Keratinocyte (primary cell): Measurements from ENCODE around the gene FUZ. TPM values are rescaled to one million over a fixed set of nuclear protein-coding genes. Genes with fewer than 3 reads are reported as not detected.
A peak's percentile ranks its signal among the peaks of the same experiment; 100 is the strongest.

Source experiments
- DNase-seq: peaks from one replicate; pipeline ENCODE4 v3.0.0-alpha.2; 2011; ENCODE audit warnings: low read depth, missing footprints, low spot score
- FAIRE-seq: peaks from 2 replicates; lab custom pipeline; 2011; peaks lifted over from hg19 to GRCh38; lab: Jason Lieb, UNC
- H2AFZ ChIP-seq: 2 replicates; pipeline ENCODE4 v1.6.0; 2012; ENCODE audit warnings: low read length, control low read depth, inconsistent platforms; ENCODE audit not compliant: control insufficient read depth
- H3K27ac ChIP-seq: 2 replicates; pipeline ENCODE4 v1.5.1; 2011; ENCODE audit warnings: low read length; ENCODE audit not compliant: control insufficient read depth, insufficient read depth
- H3K27me3 ChIP-seq: 3 replicates; pipeline ENCODE4 v1.6.0; 2011; ENCODE audit warnings: low read length; ENCODE audit not compliant: control insufficient read depth, insufficient read depth; ENCODE audit errors: extremely low read depth
- H3K36me3 ChIP-seq, 2 experiments: 2 replicates in 1 of 2; 3 replicates in 1 of 2; pipeline ENCODE4 v1.5.1; 2011; ENCODE audit warnings: low read length in 2 of 2, mild to moderate bottlenecking in 1 of 2; ENCODE audit not compliant: control insufficient read depth in 2 of 2, insufficient read depth in 2 of 2; ENCODE audit errors: extremely low read depth in 1 of 2
- H3K4me1 ChIP-seq: 3 replicates; pipeline ENCODE4 v1.5.1; 2011; ENCODE audit warnings: low read length; ENCODE audit not compliant: control insufficient read depth, insufficient read depth; ENCODE audit errors: extremely low read depth
- H3K4me2 ChIP-seq: 3 replicates; pipeline ENCODE4 v1.6.0; 2011; ENCODE audit warnings: low read depth, low read length; ENCODE audit not compliant: control insufficient read depth, insufficient read depth; ENCODE audit errors: extremely low read depth
- H3K4me3 ChIP-seq, 3 experiments: fragments of 200-600 bp in 1 of 3; sonication (generic) in 1 of 3; 2 replicates in 2 of 3; 3 replicates in 1 of 3; pipeline ENCODE4 v1.5.1; 2011 to 2016; ENCODE audit warnings: low read length in 3 of 3, mild to moderate bottlenecking in 3 of 3, control low read depth in 2 of 3, inconsistent platforms in 1 of 3, low read depth in 1 of 3, mixed read lengths in 1 of 3, mixed run types in 1 of 3, moderate library complexity in 1 of 3; ENCODE audit not compliant: control insufficient read depth in 2 of 3, insufficient read depth in 2 of 3; ENCODE audit errors: extremely low read depth in 1 of 3
- H3K79me2 ChIP-seq: 2 replicates; pipeline ENCODE4 v1.6.0; 2012; ENCODE audit warnings: low read length; ENCODE audit not compliant: control insufficient read depth, insufficient read depth
- H3K9ac ChIP-seq: 3 replicates; pipeline ENCODE4 v1.6.0; 2011; ENCODE audit warnings: low read length; ENCODE audit not compliant: control insufficient read depth, insufficient read depth; ENCODE audit errors: extremely low read depth
- H3K9me1 ChIP-seq: 3 replicates; pipeline ENCODE4 v1.6.0; 2011; ENCODE audit warnings: low read length; ENCODE audit not compliant: control insufficient read depth, insufficient read depth; ENCODE audit errors: extremely low read depth
- H3K9me3 ChIP-seq: 2 replicates; pipeline ENCODE4 v1.5.1; 2012; ENCODE audit warnings: low read depth, low read length; ENCODE audit not compliant: control insufficient read depth
- H4K20me1 ChIP-seq: 3 replicates; pipeline ENCODE4 v1.6.0; 2011; ENCODE audit warnings: low read length; ENCODE audit not compliant: control insufficient read depth, insufficient read depth; ENCODE audit errors: extremely low read depth
- EZH2 ChIP-seq: IDR thresholded peaks from one replicate; pipeline ENCODE4 v1.6.1; 2012; ENCODE audit warnings: inconsistent platforms, mild to moderate bottlenecking, low read length, moderate library complexity
- dilution Hi-C: fragments of 300-500 bp; cut with MboI; formaldehyde crosslinking; loops from one replicate; pipeline ENCODE4 v1.7.0; 2020; ENCODE audit warnings: low sequenced_read_pairs; ENCODE audit not compliant: extremely low pct_ligation_motif_present
- polyA plus RNA-seq, 5 experiments: library from polyadenylated mRNA; depleted of rRNA in 3 of 5; stranded (reverse) in 3 of 5; stranded (forward) in 1 of 5; unstranded in 1 of 5; fragments of >200 nt; gene quantifications; 1 replicate in 1 of 5; 2 replicates in 3 of 5; 3 replicates in 1 of 5; pipeline versions ENCODE4 v1.2.1 to v1.2.3, GENCODE V29; 2011 to 2012; ENCODE audit warnings: missing spikeins in 2 of 5, low read depth in 1 of 5, low replicate concordance in 1 of 5
- TF ChIP-seq, protein P1 (sequence below), 3 experiments: IDR thresholded peaks in 1 of 3; conservative IDR thresholded peaks in 1 of 3; optimal IDR thresholded peaks in 1 of 3; 2 replicates in 2 of 3; 3 replicates in 1 of 3; pipeline versions ENCODE3 to v1.5.1; 2011; ENCODE audit warnings: low read length in 3 of 3, mild to moderate bottlenecking in 3 of 3, moderate library complexity in 2 of 3, control low read depth in 1 of 3, inconsistent platforms in 1 of 3; ENCODE audit not compliant: insufficient read depth in 2 of 3; ENCODE audit errors: extremely low read depth in 1 of 3

FUZ gene
- polyA plus RNA-seq, 1 donor (not counting 4 experiments of a cell fraction or from before 2014, with no cell fraction given): 3.7 TPM

DNA sequence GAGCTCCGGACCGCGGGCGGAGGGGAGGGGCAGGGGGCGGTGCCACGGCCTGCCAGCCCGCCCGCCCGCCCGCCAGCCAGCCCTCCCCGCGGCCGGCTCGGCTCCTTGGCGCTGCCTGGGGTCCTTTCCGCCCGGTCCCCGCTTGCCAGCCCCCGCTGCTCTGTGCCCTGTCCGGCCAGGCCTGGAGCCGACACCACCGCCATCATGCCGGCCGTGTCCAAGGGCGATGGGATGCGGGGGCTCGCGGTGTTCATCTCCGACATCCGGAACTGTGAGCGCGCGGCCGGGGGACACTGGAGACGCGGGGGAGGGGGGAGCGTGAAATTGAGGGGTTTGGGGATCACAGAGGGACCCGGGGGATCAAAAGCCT is 46.2 kb downstream of the FUZ start, which contains the start of gene AP2A1:
Gene AP2A1, plus strand, starts transcription at position 72 of the 370 bp plus-strand sequence. Its CDS starts 133 bp downstream, at position 205.
- H4K20me1 ChIP-seq: peaks cover 4% of the 10 kb centered on the region
- H2AFZ ChIP-seq: peak within 1 kb of the TSS; percentile 96
- H3K27ac ChIP-seq: peak within 1 kb of the TSS; percentile 100
- dilution Hi-C loops: no loop called here
- peaks cover 26% of the 10 kb centered on the region for H3K4me1 ChIP-seq
- no peaks in the 10 kb centered on the region for H3K27me3 ChIP-seq
- peak within 1 kb of the TSS; percentile 100 for H3K4me2 ChIP-seq
- FAIRE-seq (no peak), DNase-seq (no peak)
- no peak for TF ChIP-seq EZH2
- TF ChIP-seq, protein P1, sequence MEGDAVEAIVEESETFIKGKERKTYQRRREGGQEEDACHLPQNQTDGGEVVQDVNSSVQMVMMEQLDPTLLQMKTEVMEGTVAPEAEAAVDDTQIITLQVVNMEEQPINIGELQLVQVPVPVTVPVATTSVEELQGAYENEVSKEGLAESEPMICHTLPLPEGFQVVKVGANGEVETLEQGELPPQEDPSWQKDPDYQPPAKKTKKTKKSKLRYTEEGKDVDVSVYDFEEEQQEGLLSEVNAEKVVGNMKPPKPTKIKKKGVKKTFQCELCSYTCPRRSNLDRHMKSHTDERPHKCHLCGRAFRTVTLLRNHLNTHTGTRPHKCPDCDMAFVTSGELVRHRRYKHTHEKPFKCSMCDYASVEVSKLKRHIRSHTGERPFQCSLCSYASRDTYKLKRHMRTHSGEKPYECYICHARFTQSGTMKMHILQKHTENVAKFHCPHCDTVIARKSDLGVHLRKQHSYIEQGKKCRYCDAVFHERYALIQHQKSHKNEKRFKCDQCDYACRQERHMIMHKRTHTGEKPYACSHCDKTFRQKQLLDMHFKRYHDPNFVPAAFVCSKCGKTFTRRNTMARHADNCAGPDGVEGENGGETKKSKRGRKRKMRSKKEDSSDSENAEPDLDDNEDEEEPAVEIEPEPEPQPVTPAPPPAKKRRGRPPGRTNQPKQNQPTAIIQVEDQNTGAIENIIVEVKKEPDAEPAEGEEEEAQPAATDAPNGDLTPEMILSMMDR (optimal IDR thresholded peaks at IDR 0.05 in 1 of 3, IDR thresholded peaks at IDR 0.05 in 1 of 3, conservative IDR thresholded peaks at IDR 0.05 in 1 of 3; ENCODE audit: extremely low read depth in 1 of 3, insufficient read depth in 2 of 3, low read length in 3 of 3): no peak
- peaks cover 2% of the 10 kb centered on the region for H3K9me1 ChIP-seq
- peak within 1 kb of the TSS; percentile 93 for H3K9ac ChIP-seq
- H3K36me3 ChIP-seq: peaks cover 3 to 6% of the 10 kb centered on the region in 2 experiments
- peak within 1 kb of the TSS; percentile 88 to 96 (median 95) for H3K4me3 ChIP-seq
- H3K79me2 ChIP-seq: peaks cover 40% of the 10 kb centered on the region
- H3K9me3 ChIP-seq: no peaks in the 10 kb centered on the region

DNA sequence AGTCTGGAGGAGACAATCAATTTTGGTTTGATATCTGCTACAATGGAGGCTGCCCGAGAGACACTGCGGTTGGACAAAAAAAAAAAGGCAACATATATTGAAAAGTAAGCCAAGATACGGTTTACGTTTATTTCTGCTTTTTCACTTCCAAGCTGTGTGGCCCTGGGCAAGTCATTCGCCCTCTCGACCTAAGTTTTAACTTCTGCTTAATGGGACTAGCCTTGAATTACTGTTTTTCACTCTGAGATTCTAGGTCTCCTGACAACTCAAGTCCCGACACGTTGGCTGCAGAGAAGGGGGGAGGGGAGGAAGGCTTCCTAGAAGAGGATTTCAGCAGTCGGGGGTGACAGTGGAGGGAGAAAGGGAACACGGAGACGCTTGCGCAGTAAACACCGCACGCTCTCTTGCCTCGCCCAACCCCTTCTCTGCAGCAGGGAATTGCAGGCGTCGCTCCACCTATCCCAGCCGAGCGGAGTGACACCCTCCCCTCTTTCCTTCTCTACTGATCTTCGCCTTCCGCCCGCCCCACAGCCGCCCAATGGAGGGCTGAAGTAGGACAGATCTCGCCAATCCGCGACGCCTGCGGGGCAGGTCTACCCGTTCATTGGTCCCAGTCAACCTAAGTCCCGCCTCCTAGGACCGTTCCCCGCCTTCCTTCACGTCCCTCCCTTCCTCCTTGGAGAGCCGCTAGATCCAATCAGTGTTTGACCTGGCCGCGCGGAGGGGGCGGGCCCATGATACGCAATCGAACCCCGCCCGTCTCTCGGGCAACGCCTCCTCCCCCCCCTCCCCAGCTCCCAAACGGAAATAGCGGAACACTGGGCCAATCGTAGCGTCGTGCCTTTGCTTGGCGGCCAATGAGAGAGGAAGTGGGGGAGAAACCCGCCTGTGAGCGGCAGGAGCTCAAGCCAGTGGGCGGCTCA is 46.8 kb downstream of the FUZ start:
- Histone ChIP-seq H3K9ac (peak overlapping the region; percentile 92), H3K27me3 (no peaks in the 10 kb centered on the region), H3K4me1 (peaks cover 32% of the 10 kb centered on the region), H2AFZ (peak overlapping the region; percentile 96), H3K4me3 (peak overlapping the region; percentile 32 to 83 (median 79)), H3K27ac (peak overlapping the region; percentile 100), H3K4me2 (peak overlapping the region; percentile 100), H3K9me1 (peaks cover 2% of the 10 kb centered on the region), H3K79me2 (peaks cover 36% of the 10 kb centered on the region), H4K20me1 (peaks cover 4% of the 10 kb centered on the region), H3K9me3 (no peaks in the 10 kb centered on the region), H3K36me3 (peaks cover 1 to 3% of the 10 kb centered on the region in 2 experiments)
- dilution Hi-C loops: no loop called here
- peak; percentile 93 for FAIRE-seq
- DNase-seq: peak; percentile 100
- TF ChIP-seq, protein P1 (optimal IDR thresholded peaks at IDR 0.05 in 1 of 3, IDR thresholded peaks at IDR 0.05 in 1 of 3, conservative IDR thresholded peaks at IDR 0.05 in 1 of 3; ENCODE audit: extremely low read depth in 1 of 3, insufficient read depth in 2 of 3, low read length in 3 of 3): no peak
- no peak for TF ChIP-seq EZH2
